Caco-2 (cell line): ENCODE data around the gene OR4D6. TPM values are rescaled to one million over a fixed set of nuclear protein-coding genes. Genes with fewer than 3 reads are reported as not detected.

Source experiments
- BruUV-seq: library from RNA; stranded (reverse); fragments of 400-500 nt; replicated peaks from 2 replicates; lab custom pipeline; 2021; lab: Mats Ljungman, UMichigan
- CTCF ChIA-PET: fragments of 300-600 bp; sonication (Branson Sonifier 250); formaldehyde crosslinking; loops from one replicate; lab custom pipeline; 2022; ENCODE audit warnings: antibody characterized with exemption; lab: Charles Lee
- POLR2A ChIA-PET: fragments of 300-600 bp; sonication (Branson Sonifier 250); formaldehyde crosslinking; loops from one replicate; lab custom pipeline; 2022; ENCODE audit warnings: antibody characterized with exemption; lab: Charles Lee
- DNase-seq, 2 experiments: peaks; one replicate each; pipeline versions ENCODE4 v3.0.0 to v3.0.0-alpha.2; 2020 to 2022
- H3K27me3 ChIP-seq: replicated peaks from 2 replicates; pipeline ENCODE4 v1.6.0; 2011; ENCODE audit warnings: low read length; ENCODE audit not compliant: control insufficient read depth, insufficient read depth
- H3K36me3 ChIP-seq: 2 replicates; pipeline ENCODE4 v1.5.1; 2011; ENCODE audit warnings: low read length; ENCODE audit not compliant: control insufficient read depth, insufficient read depth
- H3K4me1 ChIP-seq: fragments of 250-450 bp; sonication (Bioruptor Pico); 2 replicates; pipeline ENCODE4 v1.5.1; 2020; ENCODE audit warnings: mild to moderate bottlenecking
- H3K4me3 ChIP-seq: 2 replicates; pipeline ENCODE4 v1.5.1; 2011; ENCODE audit warnings: low read depth, mild to moderate bottlenecking, control low read depth, low read length
- H3K9me3 ChIP-seq: fragments of 250-450 bp; sonication (Bioruptor Pico); 2 replicates; pipeline ENCODE4 v1.5.1; 2020; ENCODE audit warnings: mild to moderate bottlenecking, moderate library complexity
- H3K27ac Mint-ChIP-seq: one replicate; pipeline ENCODE4 v1.8.0; 2022; ENCODE audit warnings: mixed read lengths; ENCODE audit not compliant: unreplicated experiment
- H3K27me3 Mint-ChIP-seq: one replicate; pipeline ENCODE4 v1.8.0; 2022; ENCODE audit warnings: mixed read lengths; ENCODE audit not compliant: insufficient read depth, unreplicated experiment
- H3K36me3 Mint-ChIP-seq: one replicate; pipeline ENCODE4 v1.8.0; 2022; ENCODE audit warnings: mild to moderate bottlenecking, mixed read lengths; ENCODE audit not compliant: insufficient read depth, unreplicated experiment
- H3K4me1 Mint-ChIP-seq: one replicate; pipeline ENCODE4 v1.8.0; 2022; ENCODE audit warnings: low read depth, mixed read lengths; ENCODE audit not compliant: unreplicated experiment
- H3K4me3 Mint-ChIP-seq: one replicate; pipeline ENCODE4 v1.8.0; 2022; ENCODE audit warnings: mild to moderate bottlenecking, moderate library complexity, mixed read lengths; ENCODE audit not compliant: unreplicated experiment
- H3K9me3 Mint-ChIP-seq: one replicate; pipeline ENCODE4 v1.8.0; 2022; ENCODE audit warnings: mixed read lengths; ENCODE audit not compliant: unreplicated experiment
- intact Hi-C: fragments of 100-400 bp; cut with micrococcal nuclease; formaldehyde crosslinking; loops from one replicate; pipeline ENCODE4 v1.10.0; 2022; ENCODE audit not compliant: unreplicated experiment
- total RNA-seq: library from RNA; stranded (reverse); gene quantifications from 2 replicates; pipeline ENCODE4 v1.2.3, GENCODE V29; 2022
- TF ChIP-seq, protein P1 (sequence below), 2 experiments: fragments of 200-600 bp in 1 of 2; IDR thresholded peaks; 1 replicate in 1 of 2; 2 replicates in 1 of 2; pipeline versions ENCODE4 v1.5.1 to v1.8.0; 2011 to 2022; ENCODE audit warnings: antibody characterized with exemption in 1 of 2, control low read depth in 1 of 2, inconsistent platforms in 1 of 2, low read depth in 1 of 2, low read length in 1 of 2, mild to moderate bottlenecking in 1 of 2, moderate library complexity in 1 of 2; ENCODE audit not compliant: insufficient read depth in 1 of 2, severe bottlenecking in 1 of 2, unreplicated experiment in 1 of 2

The OR4D6 gene
- total RNA-seq, 1 experiment from 2014 or later, result not detected

DNA sequence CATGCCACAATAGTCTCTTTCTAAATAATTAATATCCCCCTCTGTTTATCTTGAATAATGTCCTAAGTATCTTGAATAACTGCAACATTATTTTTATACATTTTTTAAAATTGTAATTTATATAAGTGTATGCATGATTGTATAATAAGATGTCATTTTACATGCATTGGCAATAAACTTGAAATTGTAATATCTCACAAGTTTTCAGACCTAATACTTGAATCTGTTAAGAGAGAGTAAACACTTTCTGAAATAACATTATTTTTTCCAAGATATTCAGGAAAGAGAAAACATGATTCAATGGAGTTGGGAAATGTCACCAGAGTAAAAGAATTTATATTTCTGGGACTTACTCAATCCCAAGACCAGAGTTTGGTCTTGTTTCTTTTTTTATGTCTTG is 46.5 kb downstream of the OR4D6 start, which contains the start of gene OR4D11:
OR4D11 (plus strand) TSS at position 301 of the 400 bp plus-strand sequence; CDS start at position 301, 0 bp downstream.
- H3K4me3 Mint-ChIP-seq, result no peak within 1 kb of the TSS
- ChIA-PET POLR2A (no interaction called here), CTCF (no interaction called here)
- no peaks in the 10 kb centered on the region for H3K4me1 Mint-ChIP-seq
- peaks cover 12% of the 10 kb centered on the region for H3K9me3 Mint-ChIP-seq
- TF ChIP-seq, protein P1, sequence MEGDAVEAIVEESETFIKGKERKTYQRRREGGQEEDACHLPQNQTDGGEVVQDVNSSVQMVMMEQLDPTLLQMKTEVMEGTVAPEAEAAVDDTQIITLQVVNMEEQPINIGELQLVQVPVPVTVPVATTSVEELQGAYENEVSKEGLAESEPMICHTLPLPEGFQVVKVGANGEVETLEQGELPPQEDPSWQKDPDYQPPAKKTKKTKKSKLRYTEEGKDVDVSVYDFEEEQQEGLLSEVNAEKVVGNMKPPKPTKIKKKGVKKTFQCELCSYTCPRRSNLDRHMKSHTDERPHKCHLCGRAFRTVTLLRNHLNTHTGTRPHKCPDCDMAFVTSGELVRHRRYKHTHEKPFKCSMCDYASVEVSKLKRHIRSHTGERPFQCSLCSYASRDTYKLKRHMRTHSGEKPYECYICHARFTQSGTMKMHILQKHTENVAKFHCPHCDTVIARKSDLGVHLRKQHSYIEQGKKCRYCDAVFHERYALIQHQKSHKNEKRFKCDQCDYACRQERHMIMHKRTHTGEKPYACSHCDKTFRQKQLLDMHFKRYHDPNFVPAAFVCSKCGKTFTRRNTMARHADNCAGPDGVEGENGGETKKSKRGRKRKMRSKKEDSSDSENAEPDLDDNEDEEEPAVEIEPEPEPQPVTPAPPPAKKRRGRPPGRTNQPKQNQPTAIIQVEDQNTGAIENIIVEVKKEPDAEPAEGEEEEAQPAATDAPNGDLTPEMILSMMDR (IDR thresholded peaks at IDR 0.05; ENCODE audit: insufficient read depth in 1 of 2, low read depth in 1 of 2, low read length in 1 of 2, severe bottlenecking in 1 of 2, unreplicated experiment in 1 of 2), result no peak
- no peaks in the 10 kb centered on the region for H3K27me3 ChIP-seq
- intact Hi-C loops, result no loop called here
- H3K4me1 ChIP-seq, result no peaks in the 10 kb centered on the region
- no peaks in the 10 kb centered on the region for H3K36me3 ChIP-seq
- H3K4me3 ChIP-seq, result no peak within 1 kb of the TSS
- H3K27me3 Mint-ChIP-seq, result peaks cover 18% of the 10 kb centered on the region
- no peaks in the 10 kb centered on the region for H3K36me3 Mint-ChIP-seq
- H3K9me3 ChIP-seq, result peaks cover 3% of the 10 kb centered on the region; the same call in 1 of the 2 replicates
- no peak within 1 kb of the TSS for H3K27ac Mint-ChIP-seq
- DNase-seq, result no peak
- BruUV-seq, result no TSS peak

Other genes with a start within 250 kb of the OR4D6 start
- not detected in 2 replicates for gene MPEG1, start 244.0 kb upstream of the OR4D6 start, total RNA-seq
- not detected in 2 replicates for gene OR5AN1, start 98.1 kb upstream of the OR4D6 start, total RNA-seq
- gene OR5A2, start 30.5 kb upstream of the OR4D6 start, total RNA-seq, result not detected in 2 replicates
- not detected in 2 replicates for gene OR5A1, start 20.5 kb upstream of the OR4D6 start, total RNA-seq
- gene OR4D10, start 16.4 kb downstream of the OR4D6 start, total RNA-seq, result not detected in 2 replicates
- gene OR4D11, start 46.6 kb downstream of the OR4D6 start, total RNA-seq, result not detected in 2 replicates
- gene OR4D9, start 54.6 kb downstream of the OR4D6 start, total RNA-seq, result not detected in 2 replicates
- gene OSBP, start 158.8 kb downstream of the OR4D6 start, total RNA-seq, result 64.5 and 67.5 TPM in 2 replicates
- gene PATL1, start 212.1 kb downstream of the OR4D6 start, total RNA-seq, result 57.8 and 61.4 TPM in 2 replicates